Suprapubic skin (tissue), 4 donors: Measurements from ENCODE around the gene ITPRID1. TPM values are rescaled to one million over a fixed set of nuclear protein-coding genes. Genes with fewer than 3 reads are reported as not detected.

Experiments used
- DNase-seq, 2 donors: peaks; one replicate each; pipeline ENCODE4 v3.0.0-alpha.2; 2019; ENCODE audit warnings: low spot score in 2 of 2
- H3K27ac ChIP-seq: fragments of 200-600 bp; sonication (generic); one replicate; pipeline ENCODE4 v1.5.1; 2019
- H3K27me3 ChIP-seq: fragments of 200-600 bp; sonication (generic); one replicate; pipeline ENCODE4 v1.5.1; 2019
- H3K36me3 ChIP-seq: fragments of 200-600 bp; sonication (generic); one replicate; pipeline ENCODE4 v1.5.1; 2019
- H3K4me1 ChIP-seq: fragments of 200-600 bp; sonication (generic); one replicate; pipeline ENCODE4 v1.5.1; 2019
- H3K4me3 ChIP-seq: fragments of 200-600 bp; sonication (generic); one replicate; pipeline ENCODE4 v1.5.1; 2019; ENCODE audit warnings: mild to moderate bottlenecking
- H3K9me3 ChIP-seq: fragments of 200-600 bp; sonication (generic); one replicate; pipeline ENCODE4 v1.5.1; 2019
- CTCF ChIP-seq, 2 donors: fragments of 200-600 bp in 1 of 2; fragments of 450-650 bp in 1 of 2; sonication (generic) in 1 of 2; IDR thresholded peaks; one replicate each; pipeline ENCODE4 v1.5.1; 2016 to 2019; ENCODE audit warnings: antibody characterized with exemption in 2 of 2, mild to moderate bottlenecking in 1 of 2, moderate library complexity in 1 of 2
- EP300 ChIP-seq: sonication (generic); formaldehyde crosslinking; IDR thresholded peaks from one replicate; pipeline ENCODE4 v1.6.1; 2017; ENCODE audit warnings: antibody characterized with exemption
- POLR2A ChIP-seq, 2 donors: fragments of 450-650 bp; IDR thresholded peaks; one replicate each; pipeline ENCODE4 v1.6.1; 2017; ENCODE audit warnings: antibody characterized with exemption in 2 of 2, mild to moderate bottlenecking in 2 of 2, moderate library complexity in 2 of 2
- POLR2AphosphoS5 ChIP-seq, 3 donors: sonication (generic); formaldehyde crosslinking; IDR thresholded peaks; one replicate each; pipeline ENCODE4 v1.6.1; 2017; ENCODE audit warnings: antibody characterized with exemption in 3 of 3
- WGBS: methylation state at CpG from one replicate; pipeline ENCODE4 v1.1.5; 2018; 5-methylcytosine and 5-hydroxymethylcytosine counted together
- total RNA-seq, 4 donors: library from RNA; depleted of rRNA; stranded (reverse); fragments of >200 nt; gene quantifications; one replicate each; pipeline ENCODE4 v1.1.0, GENCODE V29; 2016

Gene ITPRID1
- total RNA-seq, 4 donors from 2014 or later = 4.4 to 27.7 (median 7.9) TPM

DNA sequence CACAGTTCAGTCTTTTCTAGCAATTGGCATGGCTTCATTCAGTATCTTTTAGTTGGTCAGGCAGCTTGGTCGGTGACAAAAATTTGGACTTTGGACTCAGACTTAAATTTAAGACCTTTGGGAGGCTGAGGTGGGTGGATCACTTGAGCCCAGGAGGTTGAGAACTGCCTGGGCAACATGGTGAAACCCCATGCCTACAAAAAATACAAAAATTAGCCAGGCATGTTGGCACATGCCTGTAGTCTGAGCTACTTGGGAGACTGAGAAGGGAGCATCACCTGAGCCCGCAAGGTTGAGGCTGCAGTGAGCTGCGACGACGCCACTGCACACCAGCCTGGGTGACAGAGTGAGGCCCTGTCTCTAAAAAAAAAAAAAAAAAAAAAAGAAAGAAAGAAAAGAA is 19.5 kb upstream of the ITPRID1 start:
- H3K4me3 ChIP-seq = no peak overlapping the region
- no peaks in the 10 kb centered on the region for H3K9me3 ChIP-seq
- no peaks in the 10 kb centered on the region for H3K4me1 ChIP-seq
- no peaks in the 10 kb centered on the region for H3K36me3 ChIP-seq
- 76% methylated on average over 5 of the region's 5 CpGs for WGBS
- H3K27ac ChIP-seq = no peak overlapping the region
- DNase-seq = no peak
- peaks cover 3% of the 10 kb centered on the region for H3K27me3 ChIP-seq
- TF ChIP-seq CTCF (IDR thresholded peaks at IDR 0.05) (no peak), POLR2AphosphoS5 (IDR thresholded peaks at IDR 0.05) (no peak), POLR2A (IDR thresholded peaks at IDR 0.05) (no peak), EP300 (no peak)

- DNase-seq = no peak
- 93% methylated on average over 3 of the region's 3 CpGs for WGBS
- Histone ChIP-seq H3K36me3 (no peaks in the 10 kb centered on the region), H3K9me3 (no peaks in the 10 kb centered on the region), H3K4me1 (no peaks in the 10 kb centered on the region), H3K4me3 (no peak overlapping the region), H3K27ac (no peak overlapping the region), H3K27me3 (no peaks in the 10 kb centered on the region)
- TF ChIP-seq POLR2AphosphoS5 (IDR thresholded peaks at IDR 0.05) (no peak), CTCF (IDR thresholded peaks at IDR 0.05) (no peak), POLR2A (IDR thresholded peaks at IDR 0.05) (no peak), EP300 (no peak)
Observed at GRCh38 chr7:31495653-31496052, 18.2 kb upstream of the ITPRID1 start.

- Histone ChIP-seq H3K27me3 (no peaks in the 10 kb centered on the region), H3K4me1 (no peaks in the 10 kb centered on the region), H3K27ac (no peak overlapping the region), H3K36me3 (no peaks in the 10 kb centered on the region), H3K9me3 (no peaks in the 10 kb centered on the region), H3K4me3 (no peak overlapping the region)
- TF ChIP-seq CTCF (IDR thresholded peaks at IDR 0.05) (no peak), POLR2A (IDR thresholded peaks at IDR 0.05) (no peak), EP300 (no peak), POLR2AphosphoS5 (IDR thresholded peaks at IDR 0.05) (no peak)
- DNase-seq = no peak
- WGBS = 30% methylated on average over 3 of the region's 3 CpGs
Observed at GRCh38 chr7:31497516-31497915, 16.4 kb upstream of the ITPRID1 start.

- TF ChIP-seq POLR2AphosphoS5 (IDR thresholded peaks at IDR 0.05) = no peak
- TF ChIP-seq EP300 = no peak
- TF ChIP-seq POLR2A (IDR thresholded peaks at IDR 0.05) = no peak
- no peak for TF ChIP-seq CTCF (IDR thresholded peaks at IDR 0.05)
- H3K4me1 ChIP-seq = no peaks in the 10 kb centered on the region
- H3K9me3 ChIP-seq = no peaks in the 10 kb centered on the region
- 29% methylated on average over 1 of the region's 1 CpG for WGBS
- H3K27ac ChIP-seq = no peak overlapping the region
- H3K4me3 ChIP-seq = no peak overlapping the region
- H3K27me3 ChIP-seq = no peaks in the 10 kb centered on the region
- H3K36me3 ChIP-seq = no peaks in the 10 kb centered on the region
- no peak for DNase-seq
Observed at GRCh38 chr7:31500656-31501055, 13.2 kb upstream of the ITPRID1 start.

GRCh38 chr7:31508823-31509222 is 5.1 kb upstream of the ITPRID1 start:
- 72% methylated on average over 5 of the region's 5 CpGs for WGBS
- no peak for TF ChIP-seq POLR2A (IDR thresholded peaks at IDR 0.05)
- TF ChIP-seq EP300 = no peak
- no peak for TF ChIP-seq POLR2AphosphoS5 (IDR thresholded peaks at IDR 0.05)
- no peak for TF ChIP-seq CTCF (IDR thresholded peaks at IDR 0.05)
- DNase-seq = no peak
- H3K4me1 ChIP-seq = no peaks in the 10 kb centered on the region
- H3K4me3 ChIP-seq = no peak overlapping the region
- no peaks in the 10 kb centered on the region for H3K36me3 ChIP-seq
- no peaks in the 10 kb centered on the region for H3K9me3 ChIP-seq
- no peaks in the 10 kb centered on the region for H3K27me3 ChIP-seq
- no peak overlapping the region for H3K27ac ChIP-seq
